Endodermal cell (in vitro differentiated cells): Measurements from ENCODE around the gene LHPP. TPM values are rescaled to one million over a fixed set of nuclear protein-coding genes. Genes with fewer than 3 reads are reported as not detected.
A peak's percentile ranks its signal among the peaks of the same experiment; 100 is the strongest.

ENCODE experiments used
- DNase-seq: peaks from one replicate; pipeline ENCODE4 v3.0.0-alpha.2; 2017
- H3K27ac ChIP-seq: 2 replicates; pipeline ENCODE4 v1.5.1; 2013; ENCODE audit warnings: mild to moderate bottlenecking, low read depth, low read length, moderate library complexity
- H3K27me3 ChIP-seq: 2 replicates; pipeline ENCODE4 v1.6.1; 2013; ENCODE audit warnings: mild to moderate bottlenecking, low read length, moderate library complexity; ENCODE audit not compliant: insufficient read depth, control insufficient read depth, poor library complexity, severe bottlenecking
- H3K36me3 ChIP-seq: 2 replicates; pipeline ENCODE4 v1.7.0; 2013; ENCODE audit warnings: mild to moderate bottlenecking, low read length, moderate library complexity; ENCODE audit not compliant: control insufficient read depth, insufficient read depth
- H3K4me1 ChIP-seq: one replicate; pipeline ENCODE4 v1.7.0; 2013; ENCODE audit warnings: low read length; ENCODE audit not compliant: control insufficient read depth, insufficient read depth
- H3K4me3 ChIP-seq: 2 replicates; pipeline ENCODE4 v1.5.1; 2013; ENCODE audit warnings: mild to moderate bottlenecking, low read length, moderate library complexity
- H3K9ac ChIP-seq: 2 replicates; pipeline ENCODE4 v1.6.1; 2013; ENCODE audit warnings: mild to moderate bottlenecking, low read length, moderate library complexity; ENCODE audit not compliant: poor library complexity, severe bottlenecking; ENCODE audit errors: extremely low read depth
- H3K9me3 ChIP-seq: 2 replicates; pipeline ENCODE4 v1.6.1; 2013; ENCODE audit warnings: mild to moderate bottlenecking, low read length, moderate library complexity; ENCODE audit not compliant: control insufficient read depth
- H3K27ac Mint-ChIP-seq: 2 replicates; pipeline ENCODE4 v1.8.0; 2020; ENCODE audit warnings: mixed read lengths
- H3K27me3 Mint-ChIP-seq: 2 replicates; pipeline ENCODE4 v1.8.0; 2021; ENCODE audit warnings: mild to moderate bottlenecking, mixed read lengths; ENCODE audit not compliant: insufficient read depth
- H3K36me3 Mint-ChIP-seq: 2 replicates; pipeline ENCODE4 v1.8.0; 2020; ENCODE audit warnings: low read depth, mixed read lengths
- H3K4me1 Mint-ChIP-seq: 2 replicates; pipeline ENCODE4 v1.8.0; 2020; ENCODE audit warnings: mixed read lengths
- H3K4me3 Mint-ChIP-seq: 2 replicates; pipeline ENCODE4 v1.8.0; 2020; ENCODE audit warnings: mild to moderate bottlenecking, moderate library complexity, mixed read lengths
- H3K9me3 Mint-ChIP-seq: 2 replicates; pipeline ENCODE4 v1.8.0; 2020; ENCODE audit warnings: mild to moderate bottlenecking, mixed read lengths
- WGBS, 2 experiments: methylation state at CpG; one replicate each; pipeline versions ENCODE4 v1.1.5 to v1.1.7; 2013; ENCODE audit warnings: missing lambda C conversion rate in 2 of 2, mixed read lengths in 1 of 2; ENCODE audit not compliant: insufficient coverage in 1 of 2, insufficient read length in 1 of 2; 5-methylcytosine and 5-hydroxymethylcytosine counted together
- total RNA-seq, 2 donors: library from RNA; stranded (reverse); fragmentation: NEBNext Ultra II Directional in 1 of 2; extraction: Animal tissue kit (Norgen Biotek cat#: 25700) in 1 of 2; gene quantifications; 2 replicates in 1 of 2; 3 replicates in 1 of 2; pipeline ENCODE4 v1.2.1, GENCODE V29; 2021
- TF ChIP-seq, protein P1 (sequence below): fragments of 200-600 bp; sonication (generic); conservative IDR thresholded peaks from 2 replicates; pipeline ENCODE4 v1.5.0; 2021; ENCODE audit warnings: antibody characterized with exemption, mild to moderate bottlenecking

LHPP gene
- total RNA-seq, 2 donors from 2014 or later: 23.3 to 24.8 TPM

DNA sequence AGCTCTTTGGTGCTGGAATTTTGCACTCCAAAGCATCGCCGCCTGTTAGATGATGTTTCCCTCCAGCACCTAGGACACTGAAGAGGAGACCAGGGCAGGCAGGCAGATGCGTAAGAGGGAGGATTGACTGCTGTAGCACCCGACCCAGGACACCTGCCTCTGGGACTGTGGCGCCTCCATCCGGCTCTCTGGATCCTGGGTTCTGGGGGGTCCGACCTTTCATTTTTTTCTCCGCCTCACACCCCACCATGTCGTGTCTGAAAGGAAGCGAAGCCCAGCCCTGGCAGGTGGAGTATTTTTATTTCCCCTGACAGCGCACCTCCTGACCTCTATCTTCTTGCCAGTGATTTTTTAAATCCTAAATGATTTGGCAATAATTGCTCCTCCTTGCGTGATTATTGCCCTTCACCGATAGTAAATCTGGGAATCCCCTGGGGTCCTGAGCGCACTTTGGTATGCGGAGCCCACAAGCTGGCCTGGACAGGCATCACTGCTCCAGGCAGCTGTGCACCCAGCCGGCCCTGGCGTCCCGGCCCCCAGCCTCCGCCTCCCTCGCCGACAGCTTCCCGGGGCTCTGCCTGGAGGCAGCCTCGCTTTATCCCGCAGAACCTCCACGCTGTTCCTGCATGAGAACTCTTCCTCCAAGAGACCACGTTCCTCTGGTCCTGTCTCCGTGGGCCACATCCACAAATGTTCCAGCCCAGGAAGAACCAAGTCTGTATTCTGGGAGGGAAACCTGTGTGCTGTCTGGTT lies 48.4 kb downstream of the LHPP start:
- H3K4me1 ChIP-seq: no peaks in the 10 kb centered on the region
- H3K4me3 ChIP-seq: no peak overlapping the region
- H3K27me3 Mint-ChIP-seq: peaks cover 1% of the 10 kb centered on the region
- H3K36me3 Mint-ChIP-seq: peaks cover 5% of the 10 kb centered on the region
- WGBS, 2 experiments: 89 to 94% methylated on average over 19 to 27 of the region's 27 CpGs
- no peak overlapping the region for H3K27ac Mint-ChIP-seq
- TF ChIP-seq, protein P1, sequence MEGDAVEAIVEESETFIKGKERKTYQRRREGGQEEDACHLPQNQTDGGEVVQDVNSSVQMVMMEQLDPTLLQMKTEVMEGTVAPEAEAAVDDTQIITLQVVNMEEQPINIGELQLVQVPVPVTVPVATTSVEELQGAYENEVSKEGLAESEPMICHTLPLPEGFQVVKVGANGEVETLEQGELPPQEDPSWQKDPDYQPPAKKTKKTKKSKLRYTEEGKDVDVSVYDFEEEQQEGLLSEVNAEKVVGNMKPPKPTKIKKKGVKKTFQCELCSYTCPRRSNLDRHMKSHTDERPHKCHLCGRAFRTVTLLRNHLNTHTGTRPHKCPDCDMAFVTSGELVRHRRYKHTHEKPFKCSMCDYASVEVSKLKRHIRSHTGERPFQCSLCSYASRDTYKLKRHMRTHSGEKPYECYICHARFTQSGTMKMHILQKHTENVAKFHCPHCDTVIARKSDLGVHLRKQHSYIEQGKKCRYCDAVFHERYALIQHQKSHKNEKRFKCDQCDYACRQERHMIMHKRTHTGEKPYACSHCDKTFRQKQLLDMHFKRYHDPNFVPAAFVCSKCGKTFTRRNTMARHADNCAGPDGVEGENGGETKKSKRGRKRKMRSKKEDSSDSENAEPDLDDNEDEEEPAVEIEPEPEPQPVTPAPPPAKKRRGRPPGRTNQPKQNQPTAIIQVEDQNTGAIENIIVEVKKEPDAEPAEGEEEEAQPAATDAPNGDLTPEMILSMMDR: no peak
- H3K9ac ChIP-seq: no peak overlapping the region
- no peak overlapping the region for H3K4me3 Mint-ChIP-seq
- no peaks in the 10 kb centered on the region for H3K27me3 ChIP-seq
- peak; percentile 36 for DNase-seq
- H3K4me1 Mint-ChIP-seq: no peaks in the 10 kb centered on the region
- no peaks in the 10 kb centered on the region for H3K9me3 Mint-ChIP-seq
- H3K36me3 ChIP-seq: no peaks in the 10 kb centered on the region
- peak overlapping the region; percentile 53 for H3K27ac ChIP-seq
- H3K9me3 ChIP-seq: no peaks in the 10 kb centered on the region

DNA sequence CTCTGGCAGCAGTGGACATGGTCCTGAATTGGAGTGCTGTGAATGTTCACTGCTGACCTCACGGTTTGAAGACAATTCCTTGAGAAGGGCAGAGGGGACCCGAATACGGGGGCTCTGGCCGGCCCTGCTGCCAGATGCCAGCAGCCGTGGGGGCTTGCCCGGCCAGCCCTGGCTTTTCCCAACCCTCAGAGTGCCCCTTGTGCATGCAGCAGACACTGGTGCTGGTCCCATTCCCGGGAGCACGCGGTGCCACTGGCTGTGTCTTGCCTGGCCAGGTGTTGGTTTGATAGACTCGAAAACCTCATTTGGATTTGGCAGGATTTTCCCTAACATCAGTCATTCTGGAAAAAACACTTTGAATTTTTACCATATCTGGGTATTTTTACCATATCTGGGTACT lies 49.1 kb downstream of the LHPP start:
- Histone ChIP-seq H3K4me1 (no peaks in the 10 kb centered on the region), H3K9ac (no peak overlapping the region), H3K9me3 (no peaks in the 10 kb centered on the region), H3K27ac (no peak overlapping the region), H3K36me3 (no peaks in the 10 kb centered on the region), H3K4me3 (no peak overlapping the region), H3K27me3 (no peaks in the 10 kb centered on the region)
- 93 to 98% methylated on average over 9 to 10 of the region's 10 CpGs for whole genome bisulfite sequencing, 2 experiments
- no peaks in the 10 kb centered on the region for H3K9me3 Mint-ChIP-seq
- H3K4me1 Mint-ChIP-seq: no peaks in the 10 kb centered on the region
- DNase-seq: no peak
- H3K4me3 Mint-ChIP-seq: no peak overlapping the region
- no peak overlapping the region for H3K27ac Mint-ChIP-seq
- peaks cover 1% of the 10 kb centered on the region for H3K27me3 Mint-ChIP-seq
- TF ChIP-seq, protein P1: no peak
- peaks cover 5% of the 10 kb centered on the region for H3K36me3 Mint-ChIP-seq

GRCh38 chr10:124511205-124512039 lies 49.8 kb downstream of the LHPP start:
- H3K4me3 Mint-ChIP-seq: no peak overlapping the region
- no peaks in the 10 kb centered on the region for H3K9me3 ChIP-seq
- no peaks in the 10 kb centered on the region for H3K9me3 Mint-ChIP-seq
- H3K27ac Mint-ChIP-seq: no peak overlapping the region
- no peaks in the 10 kb centered on the region for H3K36me3 ChIP-seq
- no peaks in the 10 kb centered on the region for H3K4me1 ChIP-seq
- TF ChIP-seq, protein P1: no peak
- H3K4me3 ChIP-seq: no peak overlapping the region
- WGBS, 2 experiments: 80 to 93% methylated on average over 11 to 16 of the region's 16 CpGs
- DNase-seq: peak; percentile 42
- no peaks in the 10 kb centered on the region for H3K27me3 ChIP-seq
- H3K4me1 Mint-ChIP-seq: no peaks in the 10 kb centered on the region
- no peak overlapping the region for H3K9ac ChIP-seq
- peaks cover 1% of the 10 kb centered on the region for H3K27me3 Mint-ChIP-seq
- no peak overlapping the region for H3K27ac ChIP-seq
- H3K36me3 Mint-ChIP-seq: peaks cover 5% of the 10 kb centered on the region
